HUES48 (cell line): ENCODE data around the gene MOB3B.

ENCODE experiments used
- H3K27ac ChIP-seq: one replicate; pipeline ENCODE4 v1.7.0; 2013; ENCODE audit warnings: low read depth, low read length, inconsistent platforms
- H3K27me3 ChIP-seq: 2 replicates; pipeline ENCODE4 v1.6.1; 2013; ENCODE audit warnings: mild to moderate bottlenecking, low read length; ENCODE audit not compliant: control insufficient read depth, insufficient read depth
- H3K36me3 ChIP-seq: 2 replicates; pipeline ENCODE4 v1.6.1; 2013; ENCODE audit warnings: low read length; ENCODE audit not compliant: control insufficient read depth, insufficient read depth
- H3K4me1 ChIP-seq: 2 replicates; pipeline ENCODE4 v1.6.1; 2013; ENCODE audit warnings: mild to moderate bottlenecking, low read length; ENCODE audit not compliant: control insufficient read depth, insufficient read depth
- H3K4me3 ChIP-seq: 2 replicates; pipeline ENCODE4 v1.5.1; 2013; ENCODE audit warnings: mild to moderate bottlenecking, low read depth, low read length
- H3K9ac ChIP-seq: 2 replicates; pipeline ENCODE4 v1.6.1; 2013; ENCODE audit warnings: mild to moderate bottlenecking, low read depth, low read length, moderate library complexity
- H3K9me3 ChIP-seq: 2 replicates; pipeline ENCODE4 v1.6.1; 2013; ENCODE audit warnings: low read length; ENCODE audit not compliant: control insufficient read depth, insufficient read depth

The MOB3B gene

GRCh38 chr9:27475057-27475595, 54.5 kb downstream of the MOB3B start:
- Histone ChIP-seq H3K4me3 (no peak overlapping the region), H3K4me1 (peaks cover 23% of the 10 kb centered on the region), H3K9ac (no peak overlapping the region), H3K27me3 (no peaks in the 10 kb centered on the region), H3K27ac (no peak overlapping the region), H3K36me3 (no peaks in the 10 kb centered on the region), H3K9me3 (peaks cover 17% of the 10 kb centered on the region; the same call in 1 of the 2 replicates)

- H3K4me3 ChIP-seq, result no peak overlapping the region
- no peaks in the 10 kb centered on the region for H3K27me3 ChIP-seq
- no peaks in the 10 kb centered on the region for H3K36me3 ChIP-seq
- H3K4me1 ChIP-seq, result peaks cover 23% of the 10 kb centered on the region
- peaks cover 12% of the 10 kb centered on the region; the same call in 1 of the 2 replicates for H3K9me3 ChIP-seq
- no peak overlapping the region for H3K9ac ChIP-seq
- H3K27ac ChIP-seq, result no peak overlapping the region
Observed at GRCh38 chr9:27474305-27474704, 55.3 kb downstream of the MOB3B start.

GRCh38 chr9:27473111-27473529, 56.5 kb downstream of the MOB3B start:
- Histone ChIP-seq H3K27ac (no peak overlapping the region), H3K9ac (no peak overlapping the region), H3K27me3 (no peaks in the 10 kb centered on the region), H3K4me3 (no peak overlapping the region), H3K9me3 (0 out of 2 replicates have a peak, but pooled peaks cover under 1% of the 10 kb centered on the region), H3K36me3 (no peaks in the 10 kb centered on the region), H3K4me1 (peaks cover 23% of the 10 kb centered on the region)

- Histone ChIP-seq H3K27ac (no peak overlapping the region), H3K9me3 (no peaks in the 10 kb centered on the region), H3K4me3 (no peak overlapping the region), H3K36me3 (no peaks in the 10 kb centered on the region), H3K27me3 (no peaks in the 10 kb centered on the region), H3K4me1 (peaks cover 28% of the 10 kb centered on the region), H3K9ac (no peak overlapping the region)
Observed at GRCh38 chr9:27472195-27472594, 57.4 kb downstream of the MOB3B start.

GRCh38 chr9:27471789-27472188, 57.8 kb downstream of the MOB3B start:
- Histone ChIP-seq H3K4me1 (peaks cover 24% of the 10 kb centered on the region), H3K27me3 (no peaks in the 10 kb centered on the region), H3K4me3 (no peak overlapping the region), H3K36me3 (no peaks in the 10 kb centered on the region), H3K27ac (no peak overlapping the region), H3K9me3 (no peaks in the 10 kb centered on the region), H3K9ac (no peak overlapping the region)

- peaks cover 22% of the 10 kb centered on the region for H3K4me1 ChIP-seq
- H3K9me3 ChIP-seq, result no peaks in the 10 kb centered on the region
- H3K4me3 ChIP-seq, result no peak overlapping the region
- H3K36me3 ChIP-seq, result no peaks in the 10 kb centered on the region
- no peaks in the 10 kb centered on the region for H3K27me3 ChIP-seq
- H3K27ac ChIP-seq, result no peak overlapping the region
- no peak overlapping the region for H3K9ac ChIP-seq
Observed at GRCh38 chr9:27471366-27471765, 58.2 kb downstream of the MOB3B start.

GRCh38 chr9:27470291-27470856, 59.2 kb downstream of the MOB3B start:
- H3K27ac ChIP-seq, result no peak overlapping the region
- peaks cover 22% of the 10 kb centered on the region for H3K4me1 ChIP-seq
- no peaks in the 10 kb centered on the region for H3K9me3 ChIP-seq

GRCh38 chr9:27469550-27469949, 60.1 kb downstream of the MOB3B start:
- Histone ChIP-seq H3K9ac (no peak overlapping the region), H3K27me3 (no peaks in the 10 kb centered on the region), H3K4me3 (no peak overlapping the region), H3K4me1 (peaks cover 22% of the 10 kb centered on the region), H3K36me3 (no peaks in the 10 kb centered on the region), H3K27ac (no peak overlapping the region), H3K9me3 (no peaks in the 10 kb centered on the region)

More at GRCh38 chr9:27470291-27470856, 59.2 kb downstream of the MOB3B start:
- H3K9ac ChIP-seq, result no peak overlapping the region
- no peaks in the 10 kb centered on the region for H3K27me3 ChIP-seq
- H3K36me3 ChIP-seq, result no peaks in the 10 kb centered on the region
- no peak overlapping the region for H3K4me3 ChIP-seq

- no peak overlapping the region for H3K9ac ChIP-seq
- H3K9me3 ChIP-seq, result no peaks in the 10 kb centered on the region
- no peak overlapping the region for H3K4me3 ChIP-seq
- H3K27me3 ChIP-seq, result no peaks in the 10 kb centered on the region
- H3K27ac ChIP-seq, result no peak overlapping the region
- peaks cover 26% of the 10 kb centered on the region for H3K4me1 ChIP-seq
- H3K36me3 ChIP-seq, result no peaks in the 10 kb centered on the region
Observed at GRCh38 chr9:27468462-27469110, 61.0 kb downstream of the MOB3B start.

- Histone ChIP-seq H3K4me3 (no peak overlapping the region), H3K9me3 (no peaks in the 10 kb centered on the region), H3K27me3 (no peaks in the 10 kb centered on the region), H3K4me1 (peaks cover 22% of the 10 kb centered on the region), H3K27ac (no peak overlapping the region), H3K36me3 (no peaks in the 10 kb centered on the region), H3K9ac (no peak overlapping the region)
Observed at GRCh38 chr9:27468000-27468399, 61.6 kb downstream of the MOB3B start.

- Histone ChIP-seq H3K36me3 (no peaks in the 10 kb centered on the region), H3K27ac (no peak overlapping the region), H3K9me3 (no peaks in the 10 kb centered on the region), H3K4me3 (no peak overlapping the region), H3K4me1 (peaks cover 22% of the 10 kb centered on the region), H3K9ac (no peak overlapping the region), H3K27me3 (no peaks in the 10 kb centered on the region)
Observed at GRCh38 chr9:27467486-27467885, 62.1 kb downstream of the MOB3B start.
